ENCODE measurements around the gene PSMD3. TPM values are rescaled to one million over a fixed set of nuclear protein-coding genes. Genes with fewer than 3 reads are reported as not detected.

The PSMD3 gene
- total and polyA plus RNA-seq, 4 donors, result 30.7 to 80.7 (median 66.3) TPM

GRCh38 chr17:40014375-40014980 is 33.9 kb downstream of the PSMD3 start:
- Histone ChIP-seq H3K4me1 (ENCODE audit: control insufficient read depth in 4 of 4, insufficient read depth in 4 of 4, low read length in 3 of 4) (peaks cover 0 to 9% (median 0%) of the 10 kb centered on the region in 4 donors), H3K4me3 (ENCODE audit: low read depth in 1 of 3, low read length in 3 of 3) (no peak overlapping the region), H3K36me3 (ENCODE audit: control insufficient read depth in 4 of 4, insufficient read depth in 3 of 4, low read depth in 1 of 4, low read length in 3 of 4) (no peaks in the 10 kb centered on the region), H3K9ac (ENCODE audit: low read depth in 1 of 2, low read length in 2 of 2) (no peak overlapping the region), H3K9me3 (ENCODE audit: control insufficient read depth in 4 of 4, low read length in 3 of 4) (no peaks in the 10 kb centered on the region), H3K27ac (ENCODE audit: low read depth in 1 of 2, low read length in 2 of 2) (no peak overlapping the region), H3K27me3 (ENCODE audit: control insufficient read depth in 4 of 4, insufficient read depth in 4 of 4, low read length in 3 of 4) (no peaks in the 10 kb centered on the region)
- DNase-seq (ENCODE audit: low spot score), result no peak
- 43% methylated on average over 18 of the region's 18 CpGs for WGBS
- no peak for TF ChIP-seq FOXA2 (IDR thresholded peaks at IDR 0.05)

DNA sequence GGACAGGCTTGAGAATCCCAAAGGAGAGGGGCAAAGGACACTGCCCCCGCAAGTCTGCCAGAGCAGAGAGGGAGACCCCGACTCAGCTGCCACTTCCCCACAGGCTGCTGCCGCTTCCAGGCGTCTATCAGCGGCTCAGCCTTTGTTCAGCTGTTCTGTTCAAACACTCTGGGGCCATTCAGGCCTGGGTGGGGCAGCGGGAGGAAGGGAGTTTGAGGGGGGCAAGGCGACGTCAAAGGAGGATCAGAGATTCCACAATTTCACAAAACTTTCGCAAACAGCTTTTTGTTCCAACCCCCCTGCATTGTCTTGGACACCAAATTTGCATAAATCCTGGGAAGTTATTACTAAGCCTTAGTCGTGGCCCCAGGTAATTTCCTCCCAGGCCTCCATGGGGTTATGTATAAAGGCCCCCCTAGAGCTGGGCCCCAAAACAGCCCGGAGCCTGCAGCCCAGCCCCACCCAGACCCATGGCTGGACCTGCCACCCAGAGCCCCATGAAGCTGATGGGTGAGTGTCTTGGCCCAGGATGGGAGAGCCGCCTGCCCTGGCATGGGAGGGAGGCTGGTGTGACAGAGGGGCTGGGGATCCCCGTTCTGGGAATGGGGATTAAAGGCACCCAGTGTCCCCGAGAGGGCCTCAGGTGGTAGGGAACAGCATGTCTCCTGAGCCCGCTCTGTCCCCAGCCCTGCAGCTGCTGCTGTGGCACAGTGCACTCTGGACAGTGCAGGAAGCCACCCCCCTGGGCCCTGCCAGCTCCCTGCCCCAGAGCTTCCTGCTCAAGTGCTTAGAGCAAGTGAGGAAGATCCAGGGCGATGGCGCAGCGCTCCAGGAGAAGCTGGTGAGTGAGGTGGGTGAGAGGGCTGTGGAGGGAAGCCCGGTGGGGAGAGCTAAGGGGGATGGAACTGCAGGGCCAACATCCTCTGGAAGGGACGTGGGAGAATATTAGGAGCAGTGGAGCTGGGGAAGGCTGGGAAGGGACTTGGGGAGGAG is 34.7 kb downstream of the PSMD3 start, which contains the start of gene CSF3:
Gene CSF3, plus strand, starts transcription at position 436 of the 993 bp plus-strand sequence. Its CDS starts 35 bp downstream, at position 471.
- no peaks in the 10 kb centered on the region for H3K27me3 ChIP-seq (ENCODE audit: control insufficient read depth in 4 of 4, insufficient read depth in 4 of 4, low read length in 3 of 4)
- TF ChIP-seq FOXA2 (IDR thresholded peaks at IDR 0.05), result no peak
- TF ChIP-seq HNF4G (IDR thresholded peaks at IDR 0.05), result no peak
- no peak for TF ChIP-seq FOXA1 (IDR thresholded peaks at IDR 0.05)
- TF ChIP-seq RXRA (IDR thresholded peaks at IDR 0.05), result no peak
- TF ChIP-seq NR2F2 (IDR thresholded peaks at IDR 0.05), result no peak
- no peak for TF ChIP-seq GABPA (IDR thresholded peaks at IDR 0.05 in 1 of 2, conservative IDR thresholded peaks at IDR 0.05 in 1 of 2)
- TF ChIP-seq, protein P1, sequence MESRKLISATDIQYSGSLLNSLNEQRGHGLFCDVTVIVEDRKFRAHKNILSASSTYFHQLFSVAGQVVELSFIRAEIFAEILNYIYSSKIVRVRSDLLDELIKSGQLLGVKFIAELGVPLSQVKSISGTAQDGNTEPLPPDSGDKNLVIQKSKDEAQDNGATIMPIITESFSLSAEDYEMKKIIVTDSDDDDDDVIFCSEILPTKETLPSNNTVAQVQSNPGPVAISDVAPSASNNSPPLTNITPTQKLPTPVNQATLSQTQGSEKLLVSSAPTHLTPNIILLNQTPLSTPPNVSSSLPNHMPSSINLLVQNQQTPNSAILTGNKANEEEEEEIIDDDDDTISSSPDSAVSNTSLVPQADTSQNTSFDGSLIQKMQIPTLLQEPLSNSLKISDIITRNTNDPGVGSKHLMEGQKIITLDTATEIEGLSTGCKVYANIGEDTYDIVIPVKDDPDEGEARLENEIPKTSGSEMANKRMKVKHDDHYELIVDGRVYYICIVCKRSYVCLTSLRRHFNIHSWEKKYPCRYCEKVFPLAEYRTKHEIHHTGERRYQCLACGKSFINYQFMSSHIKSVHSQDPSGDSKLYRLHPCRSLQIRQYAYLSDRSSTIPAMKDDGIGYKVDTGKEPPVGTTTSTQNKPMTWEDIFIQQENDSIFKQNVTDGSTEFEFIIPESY (IDR thresholded peaks at IDR 0.05), result no peak
- no peak for TF ChIP-seq RAD21 (IDR thresholded peaks at IDR 0.05)
- H3K9ac ChIP-seq (ENCODE audit: low read depth in 1 of 2, low read length in 2 of 2), result no peak within 1 kb of the TSS
- no peak within 1 kb of the TSS for H3K4me3 ChIP-seq (ENCODE audit: low read depth in 1 of 3, low read length in 3 of 3)
- 62% methylated on average over 20 of the region's 20 CpGs for WGBS
- DNase-seq (ENCODE audit: low spot score), result no peak
- H3K9me3 ChIP-seq (ENCODE audit: control insufficient read depth in 4 of 4, low read length in 3 of 4), result no peaks in the 10 kb centered on the region
- H3K27ac ChIP-seq (ENCODE audit: low read depth in 1 of 2, low read length in 2 of 2), result no peak within 1 kb of the TSS
- H3K36me3 ChIP-seq (ENCODE audit: control insufficient read depth in 4 of 4, insufficient read depth in 3 of 4, low read depth in 1 of 4, low read length in 3 of 4), result peaks cover 0 to 4% (median 0%) of the 10 kb centered on the region in 4 donors
- peaks cover 0 to 9% (median 0%) of the 10 kb centered on the region in 4 donors for H3K4me1 ChIP-seq (ENCODE audit: control insufficient read depth in 4 of 4, insufficient read depth in 4 of 4, low read length in 3 of 4)

- Histone ChIP-seq H3K4me3 (ENCODE audit: low read depth in 1 of 3, low read length in 3 of 3) (no peak overlapping the region), H3K27ac (ENCODE audit: low read depth in 1 of 2, low read length in 2 of 2) (no peak overlapping the region), H3K4me1 (ENCODE audit: control insufficient read depth in 4 of 4, insufficient read depth in 4 of 4, low read length in 3 of 4) (peaks cover 0 to 9% (median 0%) of the 10 kb centered on the region in 4 donors), H3K9me3 (ENCODE audit: control insufficient read depth in 4 of 4, low read length in 3 of 4) (no peaks in the 10 kb centered on the region), H3K27me3 (ENCODE audit: control insufficient read depth in 4 of 4, insufficient read depth in 4 of 4, low read length in 3 of 4) (no peaks in the 10 kb centered on the region), H3K36me3 (ENCODE audit: control insufficient read depth in 4 of 4, insufficient read depth in 3 of 4, low read depth in 1 of 4, low read length in 3 of 4) (peaks cover 0 to 6% (median 0%) of the 10 kb centered on the region in 4 donors), H3K9ac (ENCODE audit: low read depth in 1 of 2, low read length in 2 of 2) (no peak overlapping the region)
- DNase-seq (ENCODE audit: low spot score), result no peak
- WGBS, result 82% methylated on average over 26 of the region's 26 CpGs
- TF ChIP-seq GABPA (IDR thresholded peaks at IDR 0.05 in 1 of 2, conservative IDR thresholded peaks at IDR 0.05 in 1 of 2), result no peak
- no peak for TF ChIP-seq YY1 (IDR thresholded peaks at IDR 0.05)
- TF ChIP-seq, protein P2, sequence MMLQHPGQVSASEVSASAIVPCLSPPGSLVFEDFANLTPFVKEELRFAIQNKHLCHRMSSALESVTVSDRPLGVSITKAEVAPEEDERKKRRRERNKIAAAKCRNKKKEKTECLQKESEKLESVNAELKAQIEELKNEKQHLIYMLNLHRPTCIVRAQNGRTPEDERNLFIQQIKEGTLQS (IDR thresholded peaks at IDR 0.05), result no peak
- TF ChIP-seq EGR1 (IDR thresholded peaks at IDR 0.05; ENCODE audit: low read depth in 2 of 2), result no peak
- TF ChIP-seq, protein P3, sequence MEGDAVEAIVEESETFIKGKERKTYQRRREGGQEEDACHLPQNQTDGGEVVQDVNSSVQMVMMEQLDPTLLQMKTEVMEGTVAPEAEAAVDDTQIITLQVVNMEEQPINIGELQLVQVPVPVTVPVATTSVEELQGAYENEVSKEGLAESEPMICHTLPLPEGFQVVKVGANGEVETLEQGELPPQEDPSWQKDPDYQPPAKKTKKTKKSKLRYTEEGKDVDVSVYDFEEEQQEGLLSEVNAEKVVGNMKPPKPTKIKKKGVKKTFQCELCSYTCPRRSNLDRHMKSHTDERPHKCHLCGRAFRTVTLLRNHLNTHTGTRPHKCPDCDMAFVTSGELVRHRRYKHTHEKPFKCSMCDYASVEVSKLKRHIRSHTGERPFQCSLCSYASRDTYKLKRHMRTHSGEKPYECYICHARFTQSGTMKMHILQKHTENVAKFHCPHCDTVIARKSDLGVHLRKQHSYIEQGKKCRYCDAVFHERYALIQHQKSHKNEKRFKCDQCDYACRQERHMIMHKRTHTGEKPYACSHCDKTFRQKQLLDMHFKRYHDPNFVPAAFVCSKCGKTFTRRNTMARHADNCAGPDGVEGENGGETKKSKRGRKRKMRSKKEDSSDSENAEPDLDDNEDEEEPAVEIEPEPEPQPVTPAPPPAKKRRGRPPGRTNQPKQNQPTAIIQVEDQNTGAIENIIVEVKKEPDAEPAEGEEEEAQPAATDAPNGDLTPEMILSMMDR (IDR thresholded peaks at IDR 0.05; ENCODE audit: low read depth, low read length, missing input control), result no peak
- TF ChIP-seq SP1 (IDR thresholded peaks at IDR 0.05), result no peak
- TF ChIP-seq RAD21 (IDR thresholded peaks at IDR 0.05), result no peak
- no peak for TF ChIP-seq TAF1 (conservative IDR thresholded peaks at IDR 0.05)
- no peak for TF ChIP-seq HNF4G (IDR thresholded peaks at IDR 0.05)
- TF ChIP-seq RXRA (IDR thresholded peaks at IDR 0.05), result no peak
- no peak for TF ChIP-seq MAX (IDR thresholded peaks at IDR 0.05)
- TF ChIP-seq NR2F2 (IDR thresholded peaks at IDR 0.05), result no peak
These were observed 35.7 kb downstream of the PSMD3 start for GRCh38 chr17:40015998-40016985.
